Epithelial cell of prostate (primary cell): ENCODE results near the gene KPNA1.
A peak's percentile ranks its signal among the peaks of the same experiment; 100 is the strongest.
"Not testable (repeated sequence)": the region's sequence is repeated elsewhere in the genome, so short reads cannot be mapped to it uniquely, and the experiment has no call there.

Experiments
- DNase-seq: peaks from one replicate; pipeline ENCODE4 v3.0.0-alpha.2; 2011; ENCODE audit warnings: low read depth, low spot score
- H3K27ac ChIP-seq: fragments of 450-650 bp; 2 replicates; pipeline ENCODE4 v1.5.1; 2017; ENCODE audit warnings: mild to moderate bottlenecking

KPNA1 gene

DNA sequence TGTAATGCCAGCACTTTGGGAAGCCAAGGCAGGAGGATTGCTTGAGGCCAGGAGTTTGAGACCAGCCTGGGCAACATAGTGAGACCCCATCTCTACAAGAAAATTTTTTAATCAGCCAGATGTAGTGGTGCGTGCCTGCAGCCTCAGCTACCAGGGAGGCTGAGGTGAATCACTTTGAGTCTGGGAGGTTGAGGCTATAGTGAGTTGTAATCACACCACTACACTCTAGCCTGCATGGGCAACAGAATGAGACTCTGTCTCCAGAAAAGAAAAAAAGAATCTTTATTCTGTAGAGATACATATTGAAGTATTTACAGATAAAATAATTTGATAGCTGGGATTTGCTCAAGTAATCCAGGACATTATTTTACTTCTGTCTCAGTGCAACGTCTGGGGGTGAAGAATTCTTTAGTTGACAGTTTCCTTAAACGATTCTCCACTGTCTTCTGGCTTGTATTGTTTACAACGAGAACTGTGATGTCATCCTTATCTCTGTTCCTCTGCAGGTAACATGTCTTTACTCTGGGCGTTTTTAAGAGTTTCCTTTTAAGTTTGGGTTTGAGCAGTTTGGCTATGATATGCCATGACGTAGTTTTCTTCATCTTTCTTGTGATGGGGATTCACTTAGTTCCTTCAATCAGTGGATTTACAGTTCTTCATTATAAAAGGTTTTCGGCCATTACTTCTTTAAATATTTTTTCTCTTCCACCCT is 26.3 kb downstream of the KPNA1 start:
- no peak overlapping the region for H3K27ac ChIP-seq

GRCh38 chr3:122484985-122485384 is 29.8 kb downstream of the KPNA1 start:
- DNase-seq, result no peak
- no peak overlapping the region for H3K27ac ChIP-seq

More for the DNA sequence above, 26.3 kb downstream of the KPNA1 start:
- DNase-seq, result no peak

- no peak for DNase-seq
- no peak overlapping the region for H3K27ac ChIP-seq
These were observed 33.3 kb downstream of the KPNA1 start for GRCh38 chr3:122481390-122481789.

- no peak overlapping the region for H3K27ac ChIP-seq
- DNase-seq, result no peak
These were observed 38.2 kb downstream of the KPNA1 start for GRCh38 chr3:122476532-122476931.

- H3K27ac ChIP-seq, result no peak overlapping the region
- no peak for DNase-seq
These were observed 39.4 kb downstream of the KPNA1 start for GRCh38 chr3:122475316-122475715.

DNA sequence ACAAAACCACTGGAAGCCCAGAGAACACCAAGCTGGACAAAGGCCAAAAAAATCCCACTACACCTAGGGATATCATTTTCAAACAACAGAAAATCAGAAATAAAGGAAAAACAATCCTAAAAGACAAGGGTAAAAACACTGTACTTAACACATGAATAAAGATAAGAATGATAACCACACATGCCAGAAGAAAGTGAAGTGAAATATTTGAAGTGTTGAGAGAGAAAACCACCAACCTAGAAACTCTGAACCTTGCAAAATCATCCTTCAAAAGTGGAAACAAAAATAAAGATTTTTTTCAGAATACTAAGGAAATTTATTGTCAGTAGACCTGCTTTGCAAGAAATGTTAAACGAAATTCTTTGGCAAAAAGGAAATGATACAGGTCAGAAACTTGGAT is 45.1 kb downstream of the KPNA1 start:
- DNase-seq, result no peak
- H3K27ac ChIP-seq, result no peak overlapping the region

GRCh38 chr3:122468896-122469533 is 45.7 kb downstream of the KPNA1 start:
- DNase-seq, result no peak
- H3K27ac ChIP-seq, result no peak overlapping the region

DNA sequence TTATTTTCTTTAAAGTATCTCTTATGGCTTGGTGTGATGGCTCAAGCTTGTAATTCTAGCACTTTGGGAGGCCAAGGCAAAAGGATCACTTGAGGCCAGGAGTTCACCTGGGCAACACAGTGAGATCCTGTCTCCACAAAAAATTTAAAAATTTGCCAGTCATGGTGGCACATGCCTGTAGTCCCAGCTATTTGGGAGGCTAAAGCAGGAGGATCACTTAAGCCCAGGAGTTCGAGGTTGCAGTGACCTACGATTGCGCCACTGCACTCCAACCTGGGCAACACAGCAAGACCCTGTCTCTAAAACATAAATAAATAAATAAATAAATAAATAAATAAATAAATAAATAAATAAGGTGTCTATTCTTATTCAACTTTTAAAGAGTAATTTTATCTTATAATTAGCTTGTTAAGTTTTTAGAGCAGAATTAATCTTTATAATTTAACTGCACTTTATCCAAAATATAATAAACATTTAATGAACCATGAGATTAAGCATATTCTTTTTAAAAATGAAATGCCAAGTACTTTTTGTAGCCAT is 48.0 kb downstream of the KPNA1 start:
- no peak for DNase-seq
- no peak overlapping the region for H3K27ac ChIP-seq

- no peak overlapping the region for H3K27ac ChIP-seq
- no peak for DNase-seq
These were observed 50.1 kb downstream of the KPNA1 start for GRCh38 chr3:122464659-122465058.

GRCh38 chr3:122462406-122462805 is 52.3 kb downstream of the KPNA1 start:
- H3K27ac ChIP-seq, result no peak overlapping the region
- no peak for DNase-seq

- DNase-seq, result no peak
- H3K27ac ChIP-seq, result no peak overlapping the region
These were observed 52.9 kb downstream of the KPNA1 start for GRCh38 chr3:122461806-122462205.

GRCh38 chr3:122458992-122459391 is 55.7 kb downstream of the KPNA1 start:
- no peak for DNase-seq
- H3K27ac ChIP-seq, result no peak overlapping the region

GRCh38 chr3:122457706-122458105 is 57.0 kb downstream of the KPNA1 start:
- no peak for DNase-seq
- H3K27ac ChIP-seq, result no peak overlapping the region

DNA sequence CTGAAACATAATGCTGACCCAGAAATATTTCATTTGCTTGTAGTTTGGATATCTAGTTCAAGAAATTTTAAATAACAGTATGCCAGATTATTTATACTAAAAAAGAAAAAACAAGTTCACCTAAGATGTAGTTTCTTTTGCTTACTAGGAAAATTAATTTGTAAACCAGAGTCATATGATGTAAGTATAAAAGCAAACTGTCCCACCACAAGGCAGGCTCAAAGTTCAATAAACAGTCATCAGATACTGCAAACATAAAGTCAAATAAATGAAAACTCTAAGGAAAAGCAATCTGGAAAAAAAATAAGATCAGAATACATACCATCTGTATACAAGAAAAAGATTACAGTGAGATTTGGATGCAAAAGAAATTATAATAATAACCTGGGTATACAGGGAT is 58.7 kb downstream of the KPNA1 start:
- no peak overlapping the region for H3K27ac ChIP-seq
- DNase-seq, result no peak

GRCh38 chr3:122451371-122451770 is 63.4 kb downstream of the KPNA1 start:
- no peak overlapping the region for H3K27ac ChIP-seq
- DNase-seq, result no peak

GRCh38 chr3:122448218-122448617 is 66.5 kb downstream of the KPNA1 start:
- not testable (repeated sequence) for DNase-seq, H3K27ac ChIP-seq

GRCh38 chr3:122444491-122444887 is 70.2 kb downstream of the KPNA1 start:
- not testable (repeated sequence) for DNase-seq, H3K27ac ChIP-seq

DNA sequence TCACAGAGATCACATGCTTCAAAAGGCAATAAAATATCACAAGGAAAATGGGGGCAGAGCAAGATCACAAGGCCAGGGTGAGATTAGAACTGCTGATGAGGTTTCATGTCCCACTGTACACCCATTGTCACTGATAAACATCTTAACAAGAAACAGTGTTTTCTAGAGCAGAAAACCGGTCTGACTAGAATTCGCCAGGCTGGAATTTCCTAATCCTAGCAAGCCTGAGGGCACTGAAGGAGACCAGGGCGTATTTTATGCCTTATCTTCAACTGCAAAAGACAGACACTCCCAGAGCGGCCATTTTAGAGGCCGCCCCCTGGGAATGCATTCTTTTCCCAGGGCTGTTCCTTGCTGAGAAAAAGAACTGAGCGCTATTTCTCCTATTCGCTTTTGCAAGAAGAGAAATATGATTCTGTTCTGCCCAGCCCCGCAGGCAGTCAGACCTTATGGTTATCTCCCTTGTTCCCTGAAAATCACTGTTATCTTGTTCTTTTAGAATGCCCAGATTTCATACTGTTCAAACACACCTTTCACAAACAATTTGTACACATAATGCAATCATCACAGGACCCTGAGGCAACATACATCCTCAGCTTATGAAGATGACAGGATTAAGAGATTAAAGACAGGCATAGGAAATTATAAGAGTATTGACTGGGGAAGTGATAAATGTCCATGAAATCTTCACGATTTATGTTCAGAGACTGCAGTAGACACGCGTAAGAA is 70.8 kb downstream of the KPNA1 start:
- not testable (repeated sequence) for H3K27ac ChIP-seq
- peak; percentile 6 for DNase-seq

DNA sequence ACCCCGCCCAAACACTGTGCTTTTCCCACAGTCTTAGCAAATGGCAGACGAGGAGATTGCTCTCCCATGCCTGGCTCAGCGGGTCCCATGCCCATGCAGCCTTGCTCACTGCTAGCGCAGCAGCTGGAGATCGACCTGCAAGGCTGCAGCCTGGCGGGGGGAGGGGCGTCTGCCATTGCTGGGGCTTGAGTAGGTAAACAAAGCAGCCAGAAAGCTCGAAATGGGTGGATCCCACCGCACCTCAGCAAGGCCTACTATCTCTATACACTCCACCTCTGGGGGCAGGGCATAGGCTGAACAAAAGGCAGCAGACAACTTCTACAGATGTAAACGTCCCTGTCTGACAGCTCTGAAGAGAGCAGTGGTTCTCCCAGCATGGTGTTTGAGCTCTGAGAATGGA is 71.6 kb downstream of the KPNA1 start:
- H3K27ac ChIP-seq, result no peak overlapping the region
- no peak for DNase-seq

- H3K27ac ChIP-seq, result no peak overlapping the region
- no peak for DNase-seq
These were observed 78.8 kb downstream of the KPNA1 start for GRCh38 chr3:122435950-122436349.

DNA sequence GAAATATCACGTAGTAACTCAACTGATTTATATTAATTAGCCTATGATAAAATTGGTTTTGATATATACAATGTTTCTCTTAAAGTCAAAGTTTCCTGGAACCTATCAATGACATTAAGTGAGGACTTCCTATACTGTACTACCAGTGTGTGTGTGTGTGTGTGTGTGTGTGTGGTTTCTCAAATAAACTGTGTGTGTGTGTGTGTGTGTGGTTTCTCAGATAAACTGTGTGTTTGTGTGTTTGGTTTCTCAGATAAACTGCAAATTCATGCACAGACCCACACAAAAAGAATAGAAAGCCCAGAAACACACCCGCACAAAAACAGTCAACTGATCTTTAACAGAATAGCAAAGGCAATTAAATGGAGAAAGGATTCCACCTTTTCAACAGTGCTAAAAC is 84.4 kb downstream of the KPNA1 start:
- no peak overlapping the region for H3K27ac ChIP-seq
- no peak for DNase-seq
